PC-3 (cell line): ENCODE measurements around the gene GPC6.

Experiments
- CTCF ChIP-seq: fragments of 300-600 bp; sonication (generic); conservative IDR thresholded peaks from 2 replicates; pipeline ENCODE4 v1.5.1; 2017; ENCODE audit warnings: antibody characterized with exemption, low read depth, mild to moderate bottlenecking, low read length
- EZH2 ChIP-seq: fragments of 300-600 bp; sonication (generic); IDR thresholded peaks from one replicate; pipeline ENCODE4 v1.6.1; 2017; ENCODE audit warnings: antibody characterized with exemption, mild to moderate bottlenecking, low read length; ENCODE audit not compliant: unreplicated experiment

GRCh38 chr13:94160875-94161274 is 934.3 kb downstream of the GPC6 start:
- TF ChIP-seq CTCF (no peak), EZH2 (no peak)
